ENCODE data around the gene MRS2.

Gene MRS2

GRCh38 chr6:24431045-24431451, 28.3 kb downstream of the MRS2 start:
- DNase-seq (ENCODE audit: low spot score): no peak

- no peak for DNase-seq (ENCODE audit: low spot score)
Observed at GRCh38 chr6:24432611-24433010, 29.9 kb downstream of the MRS2 start.

GRCh38 chr6:24436979-24437378, 34.2 kb downstream of the MRS2 start:
- DNase-seq (ENCODE audit: low spot score): no peak

- DNase-seq (ENCODE audit: low spot score): no peak
Observed at GRCh38 chr6:24439858-24440539, 37.3 kb downstream of the MRS2 start.

GRCh38 chr6:24440897-24441598, 38.3 kb downstream of the MRS2 start:
- DNase-seq (ENCODE audit: low spot score): no peak

- no peak for DNase-seq (ENCODE audit: low spot score)
Observed at GRCh38 chr6:24441599-24441904, 38.8 kb downstream of the MRS2 start.

GRCh38 chr6:24444588-24444987, 41.9 kb downstream of the MRS2 start:
- no peak for DNase-seq (ENCODE audit: low spot score)

GRCh38 chr6:24445704-24446103, 43.0 kb downstream of the MRS2 start:
- DNase-seq (ENCODE audit: low spot score): no peak

GRCh38 chr6:24446670-24447069, 43.9 kb downstream of the MRS2 start:
- no peak for DNase-seq (ENCODE audit: low spot score)

- no peak for DNase-seq (ENCODE audit: low spot score)
Observed at GRCh38 chr6:24448396-24448795, 45.7 kb downstream of the MRS2 start.

GRCh38 chr6:24448828-24449525, 46.2 kb downstream of the MRS2 start:
- DNase-seq (ENCODE audit: low spot score): no peak

- no peak for DNase-seq (ENCODE audit: low spot score)
Observed at GRCh38 chr6:24451581-24452388, 49.0 kb downstream of the MRS2 start.

GRCh38 chr6:24453921-24454320, 51.2 kb downstream of the MRS2 start:
- DNase-seq (ENCODE audit: low spot score): no peak

- no peak for DNase-seq (ENCODE audit: low spot score)
Observed at GRCh38 chr6:24454452-24454851, 51.7 kb downstream of the MRS2 start.

GRCh38 chr6:24455061-24455460, 52.3 kb downstream of the MRS2 start:
- DNase-seq (ENCODE audit: low spot score): no peak

GRCh38 chr6:24458134-24458533, 55.4 kb downstream of the MRS2 start:
- no peak for DNase-seq (ENCODE audit: low spot score)

GRCh38 chr6:24458941-24459340, 56.2 kb downstream of the MRS2 start:
- DNase-seq (ENCODE audit: low spot score): no peak

GRCh38 chr6:24460966-24461365, 58.2 kb downstream of the MRS2 start:
- DNase-seq (ENCODE audit: low spot score): no peak

- no peak for DNase-seq (ENCODE audit: low spot score)
Observed at GRCh38 chr6:24464253-24465038, 61.7 kb downstream of the MRS2 start.

- DNase-seq (ENCODE audit: low spot score): no peak
Observed at GRCh38 chr6:24469811-24470210, 67.1 kb downstream of the MRS2 start.

- no peak for DNase-seq (ENCODE audit: low spot score)
Observed at GRCh38 chr6:24472181-24472580, 69.4 kb downstream of the MRS2 start.

Measured in ecto neural progenitor cell (in vitro differentiated cells).